Endothelial cell of umbilical vein (primary cell): ENCODE data around the gene TM4SF18. TPM values are rescaled to one million over a fixed set of nuclear protein-coding genes. Genes with fewer than 3 reads are reported as not detected.
A peak's percentile ranks its signal among the peaks of the same experiment; 100 is the strongest.

Experiments used
- BruUV-seq: library from RNA; stranded (reverse); fragments of 400-500 nt; replicated peaks from 2 replicates; lab custom pipeline; 2021; lab: Mats Ljungman, UMichigan
- CTCF ChIA-PET: fragments of 300-600, 350-600 bp; sonication (Branson Sonifier 250); formaldehyde crosslinking; loops from one replicate; lab custom pipeline; 2021; ENCODE audit warnings: antibody characterized with exemption, inconsistent platforms; lab: Charles Lee
- POLR2A ChIA-PET: fragments of 300-600, 350-600 bp; sonication (Branson Sonifier 250); formaldehyde crosslinking; loops from one replicate; lab custom pipeline; 2021; ENCODE audit warnings: antibody characterized with exemption, inconsistent platforms; lab: Charles Lee
- DNase-seq: peaks from one replicate; pipeline ENCODE4 v3.0.0-alpha.2; 2011; ENCODE audit warnings: low read depth, low spot score
- FAIRE-seq: peaks from 2 replicates; lab custom pipeline; 2011; peaks lifted over from hg19 to GRCh38; lab: Jason Lieb, UNC
- H2AFZ ChIP-seq: 2 replicates; pipeline ENCODE4 v1.6.0; 2012; ENCODE audit warnings: low read depth, low read length, control low read depth, inconsistent platforms
- H3K27ac ChIP-seq: 2 replicates; pipeline ENCODE4 v1.5.1; 2011; ENCODE audit warnings: low read depth, mild to moderate bottlenecking, control low read depth, low read length, moderate library complexity; ENCODE audit not compliant: insufficient read depth
- H3K27me3 ChIP-seq, 2 experiments: 2 replicates each; pipeline versions ENCODE4 v1.6.0 to v1.6.1; 2011; ENCODE audit warnings: low read length in 2 of 2, mixed read lengths in 1 of 2; ENCODE audit not compliant: control insufficient read depth in 2 of 2, insufficient read depth in 2 of 2
- H3K36me3 ChIP-seq, 2 experiments: 2 replicates in 1 of 2; 3 replicates in 1 of 2; pipeline ENCODE4 v1.5.1; 2011; ENCODE audit warnings: low read length in 2 of 2, mild to moderate bottlenecking in 1 of 2, moderate library complexity in 1 of 2; ENCODE audit not compliant: control insufficient read depth in 2 of 2, insufficient read depth in 2 of 2; ENCODE audit errors: extremely low read depth in 1 of 2
- H3K4me1 ChIP-seq: 3 replicates; pipeline ENCODE4 v1.5.1; 2011; ENCODE audit warnings: mild to moderate bottlenecking, low read length; ENCODE audit not compliant: control insufficient read depth, insufficient read depth; ENCODE audit errors: extremely low read depth
- H3K4me2 ChIP-seq: 2 replicates; pipeline ENCODE4 v1.6.1; 2011; ENCODE audit warnings: low read length, control low read depth, mixed read lengths; ENCODE audit not compliant: insufficient read depth
- H3K4me3 ChIP-seq, 3 experiments: fragments of 200-600 bp in 1 of 3; sonication (generic), shearing (Covaris generic) in 1 of 3; replicated peaks in 1 of 3; 2 replicates each; pipeline ENCODE4 v1.5.1; 2011 to 2016; ENCODE audit warnings: control low read depth in 3 of 3, low read length in 3 of 3, mild to moderate bottlenecking in 2 of 3, inconsistent platforms in 1 of 3, low read depth in 1 of 3, moderate library complexity in 1 of 3; ENCODE audit not compliant: insufficient read depth in 1 of 3
- H3K79me2 ChIP-seq: 2 replicates; pipeline ENCODE4 v1.6.0; 2012; ENCODE audit warnings: low read length, inconsistent platforms; ENCODE audit not compliant: control insufficient read depth, insufficient read depth
- H3K9ac ChIP-seq: replicated peaks from 2 replicates; pipeline ENCODE3; 2011; ENCODE audit warnings: low read length, control low read depth; ENCODE audit not compliant: insufficient read depth; ENCODE audit errors: extremely low read depth
- H3K9me1 ChIP-seq: replicated peaks from 3 replicates; pipeline ENCODE4 v1.6.0; 2011; ENCODE audit warnings: mild to moderate bottlenecking, low read length; ENCODE audit not compliant: control insufficient read depth, insufficient read depth; ENCODE audit errors: extremely low read depth
- H3K9me3 ChIP-seq: replicated peaks from 2 replicates; pipeline ENCODE4 v1.5.1; 2012; ENCODE audit warnings: low read length, inconsistent platforms; ENCODE audit not compliant: control insufficient read depth, insufficient read depth
- H4K20me1 ChIP-seq: replicated peaks from 2 replicates; pipeline ENCODE3; 2011; ENCODE audit warnings: mild to moderate bottlenecking, low read length; ENCODE audit not compliant: control insufficient read depth, insufficient read depth; ENCODE audit errors: extremely low read depth
- EZH2 ChIP-seq: IDR thresholded peaks from 2 replicates; pipeline ENCODE4 v1.6.1; 2012; ENCODE audit warnings: borderline replicate concordance, low read depth, mild to moderate bottlenecking, moderate library complexity, low read length, inconsistent platforms; ENCODE audit not compliant: severe bottlenecking
- FOS ChIP-seq: IDR thresholded peaks from 2 replicates; pipeline ENCODE4 v1.6.1; 2011; ENCODE audit warnings: mild to moderate bottlenecking, low read length, moderate library complexity, borderline replicate concordance; ENCODE audit not compliant: insufficient read depth
- JUN ChIP-seq: IDR thresholded peaks from 2 replicates; pipeline ENCODE4 v1.6.1; 2011; ENCODE audit warnings: borderline replicate concordance, low read depth; ENCODE audit not compliant: insufficient read length, insufficient read depth
- MYC ChIP-seq: IDR thresholded peaks from one replicate; pipeline ENCODE4 v1.6.1; 2011; ENCODE audit warnings: mild to moderate bottlenecking, low read depth, low read length
- POLR2A ChIP-seq: IDR thresholded peaks from 2 replicates; pipeline ENCODE4 v1.6.1; 2012; ENCODE audit warnings: low read depth, mild to moderate bottlenecking, control low read depth, low read length
- POLR2AphosphoS5 ChIP-seq: IDR thresholded peaks from 2 replicates; pipeline ENCODE4 v1.6.1; 2012; ENCODE audit warnings: low read depth, mild to moderate bottlenecking, control low read depth, low read length, moderate library complexity; ENCODE audit not compliant: insufficient read depth
- dilution Hi-C: fragments of 300-500 bp; cut with MboI; formaldehyde crosslinking; loops from one replicate; pipeline ENCODE4 v1.15.0; 2019; ENCODE audit warnings: low sequenced_read_pairs; ENCODE audit not compliant: extremely low pct_ligation_motif_present
- intact Hi-C: fragments of 100-400 bp; cut with micrococcal nuclease; formaldehyde crosslinking; loops from one replicate; pipeline ENCODE4 v1.10.0; 2022
- polyA plus RNA-seq, 4 experiments: library from polyadenylated mRNA; depleted of rRNA in 3 of 4; stranded (reverse) in 3 of 4; unstranded in 1 of 4; fragments of >200 nt; gene quantifications; 2 replicates each; pipeline versions ENCODE4 v1.2.1 to v1.2.3, GENCODE V29; 2011 to 2012; ENCODE audit warnings: missing spikeins in 1 of 4
- total RNA-seq: library from RNA; stranded (reverse); gene quantifications from 2 replicates; pipeline ENCODE4 v1.2.3, GENCODE V29; 2021
- TF ChIP-seq, protein P1 (sequence below), 2 donors: IDR thresholded peaks; 1 replicate in 1 of 2; 2 replicates in 1 of 2; pipeline ENCODE4 v1.5.1; 2011; ENCODE audit warnings: low read length in 2 of 2, mild to moderate bottlenecking in 2 of 2, moderate library complexity in 2 of 2, control low read depth in 1 of 2, inconsistent platforms in 1 of 2, low read depth in 1 of 2; ENCODE audit not compliant: insufficient read depth in 1 of 2; ENCODE audit errors: extremely low read depth in 1 of 2
- TF ChIP-seq, protein P2 (sequence below): IDR thresholded peaks from 2 replicates; pipeline ENCODE4 v1.6.1; 2011; ENCODE audit not compliant: insufficient read depth, insufficient read length

Gene TM4SF18
- total and polyA plus RNA-seq, 2 donors (not counting 3 experiments of a cell fraction or from before 2014, with no cell fraction given): 158 to 163 TPM

DNA sequence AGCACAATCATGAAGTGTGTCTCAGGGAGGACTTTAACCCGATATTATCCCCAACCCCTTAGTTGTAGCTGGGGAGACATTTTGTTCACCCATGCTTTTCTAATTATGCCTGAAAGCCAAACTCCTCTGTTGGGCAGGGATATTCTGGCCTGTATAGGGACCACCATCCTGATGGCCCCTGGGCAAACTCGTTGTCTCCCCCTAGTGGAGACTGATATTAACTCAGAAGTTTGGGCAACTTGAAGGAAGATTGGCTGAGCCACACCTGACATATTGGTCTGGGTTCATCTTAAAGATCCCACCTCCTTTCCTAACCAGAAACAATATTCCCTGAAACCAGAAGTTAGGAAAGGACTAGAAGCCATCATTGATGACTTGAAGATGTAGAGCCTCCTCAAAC lies 42.3 kb downstream of the TM4SF18 start:
- CTCF ChIA-PET: interaction anchor here (0.6 kb wide), 1 partner anchor 42 kb away, joined by 3 read pairs; the partner anchor contains the start of gene TM4SF18
- Histone ChIP-seq H3K9me1 (no peaks in the 10 kb centered on the region), H3K9me3 (no peaks in the 10 kb centered on the region), H3K27me3 (no peaks in the 10 kb centered on the region), H2AFZ (no peak overlapping the region), H3K4me2 (no peak overlapping the region), H4K20me1 (no peaks in the 10 kb centered on the region), H3K27ac (no peak overlapping the region), H3K9ac (no peak overlapping the region), H3K4me1 (no peaks in the 10 kb centered on the region), H3K4me3 (no peak overlapping the region), H3K79me2 (no peaks in the 10 kb centered on the region), H3K36me3 (no peaks in the 10 kb centered on the region)
- intact Hi-C loops: loop anchor here (5.0 kb wide), 1 partner anchor 41 kb away; the partner anchor contains the start of gene TM4SF18
- FAIRE-seq (no peak), DNase-seq (no peak)
- TF ChIP-seq, protein P1, sequence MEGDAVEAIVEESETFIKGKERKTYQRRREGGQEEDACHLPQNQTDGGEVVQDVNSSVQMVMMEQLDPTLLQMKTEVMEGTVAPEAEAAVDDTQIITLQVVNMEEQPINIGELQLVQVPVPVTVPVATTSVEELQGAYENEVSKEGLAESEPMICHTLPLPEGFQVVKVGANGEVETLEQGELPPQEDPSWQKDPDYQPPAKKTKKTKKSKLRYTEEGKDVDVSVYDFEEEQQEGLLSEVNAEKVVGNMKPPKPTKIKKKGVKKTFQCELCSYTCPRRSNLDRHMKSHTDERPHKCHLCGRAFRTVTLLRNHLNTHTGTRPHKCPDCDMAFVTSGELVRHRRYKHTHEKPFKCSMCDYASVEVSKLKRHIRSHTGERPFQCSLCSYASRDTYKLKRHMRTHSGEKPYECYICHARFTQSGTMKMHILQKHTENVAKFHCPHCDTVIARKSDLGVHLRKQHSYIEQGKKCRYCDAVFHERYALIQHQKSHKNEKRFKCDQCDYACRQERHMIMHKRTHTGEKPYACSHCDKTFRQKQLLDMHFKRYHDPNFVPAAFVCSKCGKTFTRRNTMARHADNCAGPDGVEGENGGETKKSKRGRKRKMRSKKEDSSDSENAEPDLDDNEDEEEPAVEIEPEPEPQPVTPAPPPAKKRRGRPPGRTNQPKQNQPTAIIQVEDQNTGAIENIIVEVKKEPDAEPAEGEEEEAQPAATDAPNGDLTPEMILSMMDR (IDR thresholded peaks at IDR 0.05; ENCODE audit: extremely low read depth in 1 of 2, insufficient read depth in 1 of 2, low read depth in 1 of 2, low read length in 2 of 2): peak; percentile 30 to 48
- TF ChIP-seq FOS: no peak
- dilution Hi-C loops: no loop called here
- POLR2A ChIA-PET: no interaction called here
- BruUV-seq: no TSS peak

DNA sequence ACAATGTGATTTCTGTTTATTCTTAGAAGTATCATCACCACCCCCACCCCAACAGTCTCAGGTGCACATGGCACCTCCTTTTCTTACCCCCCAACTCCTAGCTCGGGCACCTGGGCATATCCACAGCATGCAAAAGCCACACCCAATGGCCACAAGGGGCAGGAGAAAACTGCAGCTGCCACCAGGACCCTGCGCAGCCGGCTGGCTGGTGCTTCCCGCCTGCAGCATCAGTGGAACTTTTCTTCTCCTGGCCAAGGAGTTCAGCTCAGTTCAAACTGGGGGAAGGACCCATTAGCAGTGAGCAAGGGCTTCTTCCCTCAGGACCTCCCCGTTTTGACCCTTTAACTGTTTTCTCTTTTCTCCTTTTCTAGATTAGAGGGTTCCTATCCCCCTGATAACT lies 44.8 kb downstream of the TM4SF18 start:
- H3K79me2 ChIP-seq: no peaks in the 10 kb centered on the region
- no peak overlapping the region for H3K4me2 ChIP-seq
- TF ChIP-seq EZH2 (no peak), JUN (no peak), FOS (no peak), MYC (no peak), POLR2A (no peak), POLR2AphosphoS5 (no peak)
- TF ChIP-seq, protein P2, sequence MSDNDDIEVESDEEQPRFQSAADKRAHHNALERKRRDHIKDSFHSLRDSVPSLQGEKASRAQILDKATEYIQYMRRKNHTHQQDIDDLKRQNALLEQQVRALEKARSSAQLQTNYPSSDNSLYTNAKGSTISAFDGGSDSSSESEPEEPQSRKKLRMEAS: no peak
- TF ChIP-seq, protein P1 (IDR thresholded peaks at IDR 0.05; ENCODE audit: extremely low read depth in 1 of 2, insufficient read depth in 1 of 2, low read depth in 1 of 2, low read length in 2 of 2): no peak
- CTCF ChIA-PET: interaction anchor here (1.2 kb wide), 1 partner anchor 45 kb away, joined by 4 read pairs; the partner anchor contains the start of gene TM4SF18
- H3K4me1 ChIP-seq: no peaks in the 10 kb centered on the region
- H3K9ac ChIP-seq: no peak overlapping the region
- H3K9me1 ChIP-seq: no peaks in the 10 kb centered on the region
- POLR2A ChIA-PET: no interaction called here
- no peaks in the 10 kb centered on the region for H4K20me1 ChIP-seq
- dilution Hi-C loops (no loop called here), intact Hi-C loops (no loop called here)
- H3K36me3 ChIP-seq: no peaks in the 10 kb centered on the region
- FAIRE-seq: no peak
- H3K9me3 ChIP-seq: no peaks in the 10 kb centered on the region
- no peaks in the 10 kb centered on the region for H3K27me3 ChIP-seq
- BruUV-seq: no TSS peak
- H2AFZ ChIP-seq: no peak overlapping the region
- no peak for DNase-seq
- H3K27ac ChIP-seq: no peak overlapping the region
- H3K4me3 ChIP-seq: no peak overlapping the region
